ENCODE measurements around the gene GTPBP10. TPM values are rescaled to one million over a fixed set of nuclear protein-coding genes. Genes with fewer than 3 reads are reported as not detected.

The GTPBP10 gene
- total RNA-seq, 2 experiments from 2014 or later = 35.8 to 39.3 TPM

DNA sequence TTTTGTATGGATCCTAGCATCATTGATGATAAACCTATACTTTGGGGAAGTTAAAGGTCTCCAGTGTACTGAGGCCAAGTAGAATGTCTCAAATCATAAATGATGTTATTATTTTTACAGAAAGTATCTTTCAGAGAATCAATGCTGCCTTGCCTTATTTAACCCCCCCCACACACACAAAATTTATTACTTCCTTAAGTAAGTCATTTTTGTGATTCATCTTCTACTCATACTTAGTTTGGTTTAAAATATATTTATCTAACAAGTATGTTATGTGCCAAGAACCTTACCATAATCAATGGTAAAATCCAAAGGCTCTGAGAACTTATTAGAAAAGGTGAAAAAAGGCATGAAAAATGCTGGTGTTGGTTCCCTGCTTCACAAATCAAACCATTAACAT lies 37.9 kb downstream of the GTPBP10 start:
- CTCF ChIA-PET = no interaction called here
- no peak overlapping the region for H3K4me3 Mint-ChIP-seq
- H3K4me1 Mint-ChIP-seq (ENCODE audit: low read depth) = no peaks in the 10 kb centered on the region
- H3K27me3 Mint-ChIP-seq (ENCODE audit: low read depth) = no peaks in the 10 kb centered on the region
- intact Hi-C loops (cut with micrococcal nuclease) = no loop called here
- peaks cover 53% of the 10 kb centered on the region for H3K36me3 Mint-ChIP-seq (ENCODE audit: low read depth)
- DNase-seq = no peak
- H3K9me3 Mint-ChIP-seq = no peaks in the 10 kb centered on the region
- H3K27ac Mint-ChIP-seq = no peak overlapping the region

DNA sequence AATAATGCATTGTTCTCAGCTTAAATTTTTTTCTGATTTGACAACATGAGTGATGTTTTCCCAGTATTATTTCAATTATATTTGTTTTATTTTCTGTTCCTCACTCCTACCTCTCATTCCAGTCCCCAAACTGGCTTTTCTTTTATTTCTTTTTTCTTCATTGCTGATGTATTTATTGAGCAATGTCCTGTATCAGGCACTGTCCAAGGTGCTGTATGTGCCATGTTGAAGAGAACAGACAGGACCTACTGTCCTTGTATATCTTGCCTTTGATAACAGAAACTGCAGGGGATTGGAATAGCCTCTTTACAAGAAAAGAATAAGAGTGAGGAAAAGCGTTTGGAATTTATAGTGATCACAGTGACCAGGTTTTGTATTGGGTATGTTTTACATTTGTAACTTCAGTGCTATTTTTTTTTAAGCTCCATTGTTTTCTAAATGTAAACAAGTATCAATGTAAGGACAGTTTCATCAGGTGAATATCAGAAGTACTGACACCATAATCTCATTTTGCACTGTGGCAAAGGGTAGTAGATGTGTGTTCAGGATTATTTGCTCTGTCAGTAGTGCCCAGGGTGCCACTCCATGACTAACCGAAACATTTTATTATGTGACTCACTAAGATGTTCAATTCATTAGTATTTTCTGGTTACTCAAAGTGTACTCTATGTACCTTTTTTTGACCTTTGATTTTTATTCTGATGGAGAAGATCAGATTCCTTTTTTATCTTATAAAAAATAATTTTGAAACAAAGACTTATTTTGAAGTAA lies 41.1 kb downstream of the GTPBP10 start:
- intact Hi-C loops (cut with micrococcal nuclease) = no loop called here
- DNase-seq = no peak
- Mint-ChIP-seq H3K4me1 (ENCODE audit: low read depth) (no peaks in the 10 kb centered on the region), H3K36me3 (ENCODE audit: low read depth) (peaks cover 37% of the 10 kb centered on the region), H3K9me3 (peaks cover 7% of the 10 kb centered on the region), H3K27ac (no peak overlapping the region), H3K27me3 (ENCODE audit: low read depth) (no peaks in the 10 kb centered on the region), H3K4me3 (no peak overlapping the region)
- CTCF ChIA-PET = interaction anchor here (1.2 kb wide), 2 partner anchors 33 to 68 kb away, joined by 3 read pairs; no protein-coding TSS in a partner anchor

DNA sequence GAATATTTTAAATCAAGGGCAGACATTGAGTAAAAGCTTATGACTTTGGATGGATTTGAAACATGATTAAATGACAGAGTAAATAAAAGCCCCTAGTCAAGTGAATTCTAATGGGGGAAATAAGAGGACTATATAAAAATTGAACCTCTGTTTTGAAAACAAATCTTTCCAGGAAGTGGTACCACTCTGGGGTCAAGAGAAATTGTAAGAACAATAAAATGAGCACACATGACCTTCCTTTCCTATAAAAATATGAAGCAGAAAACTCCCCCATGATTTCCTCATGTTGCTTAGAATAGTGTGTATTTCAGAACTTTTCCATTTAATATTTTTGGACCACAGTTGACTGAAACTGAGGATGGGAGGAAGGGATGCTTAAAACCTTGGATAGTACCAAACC lies 44.4 kb downstream of the GTPBP10 start:
- CTCF ChIA-PET = no interaction called here
- no peaks in the 10 kb centered on the region for H3K27me3 Mint-ChIP-seq (ENCODE audit: low read depth)
- peaks cover 22% of the 10 kb centered on the region for H3K36me3 Mint-ChIP-seq (ENCODE audit: low read depth)
- no peaks in the 10 kb centered on the region for H3K4me1 Mint-ChIP-seq (ENCODE audit: low read depth)
- no peak overlapping the region for H3K27ac Mint-ChIP-seq
- DNase-seq = no peak
- intact Hi-C loops (cut with micrococcal nuclease) = no loop called here
- H3K4me3 Mint-ChIP-seq = no peak overlapping the region
- H3K9me3 Mint-ChIP-seq = peaks cover 23% of the 10 kb centered on the region

GRCh38 chr7:90391488-90391887 lies 45.0 kb downstream of the GTPBP10 start:
- H3K36me3 Mint-ChIP-seq (ENCODE audit: low read depth) = peaks cover 17% of the 10 kb centered on the region
- CTCF ChIA-PET = no interaction called here
- no peak overlapping the region for H3K27ac Mint-ChIP-seq
- no peak for DNase-seq
- H3K27me3 Mint-ChIP-seq (ENCODE audit: low read depth) = no peaks in the 10 kb centered on the region
- intact Hi-C loops (cut with micrococcal nuclease) = no loop called here
- H3K4me3 Mint-ChIP-seq = no peak overlapping the region
- H3K4me1 Mint-ChIP-seq (ENCODE audit: low read depth) = no peaks in the 10 kb centered on the region
- peaks cover 29% of the 10 kb centered on the region for H3K9me3 Mint-ChIP-seq

- CTCF ChIA-PET = no interaction called here
- peaks cover 4% of the 10 kb centered on the region for H3K36me3 Mint-ChIP-seq (ENCODE audit: low read depth)
- H3K9me3 Mint-ChIP-seq = peaks cover 54% of the 10 kb centered on the region
- no peaks in the 10 kb centered on the region for H3K27me3 Mint-ChIP-seq (ENCODE audit: low read depth)
- intact Hi-C loops (cut with micrococcal nuclease) = no loop called here
- no peak for DNase-seq
- H3K4me3 Mint-ChIP-seq = no peak overlapping the region
- H3K27ac Mint-ChIP-seq = no peak overlapping the region
- H3K4me1 Mint-ChIP-seq (ENCODE audit: low read depth) = no peaks in the 10 kb centered on the region
These were observed 49.9 kb downstream of the GTPBP10 start for GRCh38 chr7:90396420-90396819.

GRCh38 chr7:90401989-90402388 lies 55.5 kb downstream of the GTPBP10 start:
- Mint-ChIP-seq H3K36me3 (ENCODE audit: low read depth) (peaks cover under 1% of the 10 kb centered on the region), H3K4me1 (ENCODE audit: low read depth) (peaks cover 4% of the 10 kb centered on the region), H3K4me3 (no peak overlapping the region), H3K27ac (no peak overlapping the region), H3K9me3 (peaks cover 24% of the 10 kb centered on the region), H3K27me3 (ENCODE audit: low read depth) (no peaks in the 10 kb centered on the region)
- intact Hi-C loops (cut with micrococcal nuclease) = loop anchor here (2.0 to 5.0 kb wide), 2 partner anchors 193 to 1480 kb away; partner anchors contain the start of gene MTERF1
- CTCF ChIA-PET = no interaction called here
- DNase-seq = no peak

- Mint-ChIP-seq H3K4me3 (peak overlapping the region; percentile 95), H3K27ac (peak overlapping the region; percentile 97), H3K4me1 (ENCODE audit: low read depth) (peaks cover 4% of the 10 kb centered on the region), H3K9me3 (peaks cover 18% of the 10 kb centered on the region), H3K36me3 (ENCODE audit: low read depth) (peaks cover 3% of the 10 kb centered on the region), H3K27me3 (ENCODE audit: low read depth) (no peaks in the 10 kb centered on the region)
- CTCF ChIA-PET = interaction anchor here (0.6 kb wide), 2 partner anchors 21 to 259 kb away, joined by 4 to 5 read pairs; no protein-coding TSS in a partner anchor
- no peak for DNase-seq
- intact Hi-C loops (cut with micrococcal nuclease) = loop anchor here (1.0 to 5.0 kb wide), 9 partner anchors 23 to 1480 kb away; partner anchors contain the start of genes CFAP69, FZD1, GTPBP10 and MTERF1
These were observed 56.3 kb downstream of the GTPBP10 start for GRCh38 chr7:90402785-90403173.

DNA sequence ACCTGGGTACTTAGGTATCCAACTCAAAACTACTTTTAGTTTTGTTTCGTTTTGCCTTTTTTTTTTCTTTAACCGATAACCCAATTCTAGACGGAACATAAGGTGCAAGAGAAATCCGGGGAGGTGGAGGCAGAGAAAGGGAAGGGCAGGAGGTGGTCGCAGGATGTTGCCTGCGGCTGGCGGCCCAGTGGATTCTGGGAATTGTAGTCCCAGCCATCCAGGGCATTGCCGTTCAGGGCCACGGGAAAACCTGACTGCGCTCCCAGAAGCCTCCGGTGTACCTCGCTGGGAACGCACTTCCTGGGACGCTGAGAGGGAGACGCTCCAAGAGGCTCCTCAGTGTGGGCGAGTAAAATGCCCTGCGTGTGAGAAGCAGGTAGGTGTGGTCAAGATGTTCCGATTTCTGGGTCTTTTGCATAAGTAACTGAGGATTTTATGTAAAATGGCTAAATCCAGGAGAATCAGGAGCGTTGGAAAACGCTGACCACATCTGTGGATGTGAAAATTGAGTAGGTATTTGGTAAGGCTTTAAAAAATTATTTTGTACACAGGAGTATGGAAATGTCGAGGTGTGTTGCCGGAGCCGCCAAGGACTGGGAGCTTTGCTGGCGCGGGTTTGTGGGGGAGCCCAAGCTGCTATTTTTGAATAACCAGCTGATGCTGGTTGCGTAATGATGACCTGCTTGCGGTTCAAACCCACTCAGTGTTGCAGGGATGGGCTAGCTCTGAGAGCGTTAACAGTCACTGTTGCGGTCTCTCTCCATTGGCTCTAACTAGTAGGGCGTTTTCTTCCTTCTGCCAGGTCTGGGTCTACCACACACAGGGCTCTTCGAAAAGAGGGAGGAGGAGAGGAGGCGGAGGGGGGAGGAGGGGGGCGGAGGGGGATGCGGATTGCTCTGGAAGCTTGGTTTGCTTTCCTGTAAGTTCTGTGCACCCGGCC lies 56.9 kb downstream of the GTPBP10 start, which contains the start of gene CLDN12:
TSS of gene CLDN12 (plus strand) at position 288 of the 940 bp plus-strand sequence. CDS start 9,216 bp downstream, outside the sequence.
- intact Hi-C loops (cut with micrococcal nuclease) = loop anchor here (1.0 to 5.0 kb wide), 10 partner anchors 22 to 1479 kb away; partner anchors contain the start of genes CFAP69, FZD1, GTPBP10 and MTERF1
- H3K4me3 Mint-ChIP-seq = peak within 1 kb of the TSS; percentile 95
- H3K9me3 Mint-ChIP-seq = peaks cover 13% of the 10 kb centered on the region
- peaks cover 4% of the 10 kb centered on the region for H3K4me1 Mint-ChIP-seq (ENCODE audit: low read depth)
- peak within 1 kb of the TSS; percentile 97 for H3K27ac Mint-ChIP-seq
- CTCF ChIA-PET = interaction anchor here (0.6 to 1.1 kb wide), 3 partner anchors 22 to 259 kb away, joined by 4 to 5 read pairs (median 4); partner anchors contain the start of gene GTPBP10
- peaks cover 3% of the 10 kb centered on the region for H3K36me3 Mint-ChIP-seq (ENCODE audit: low read depth)
- DNase-seq = peak; percentile 95
- no peaks in the 10 kb centered on the region for H3K27me3 Mint-ChIP-seq (ENCODE audit: low read depth)

DNA sequence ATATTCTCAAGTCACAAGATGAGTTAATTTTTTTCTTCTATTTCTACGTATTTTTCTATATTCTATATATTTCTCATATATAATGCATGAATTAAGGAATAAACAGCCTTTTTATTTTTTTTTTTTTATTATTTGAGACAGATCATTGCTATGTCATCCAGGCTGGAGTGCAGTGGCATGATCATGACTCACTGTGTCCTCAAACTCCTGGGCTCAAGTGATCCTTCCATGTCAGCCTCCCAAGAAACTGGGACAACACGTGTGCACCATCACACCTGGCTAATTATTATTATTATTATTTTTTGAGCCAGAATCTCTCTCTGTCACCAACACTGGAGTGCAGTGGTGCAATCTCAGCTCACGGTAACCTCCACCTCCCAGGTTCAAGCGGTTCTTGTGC lies 58.3 kb downstream of the GTPBP10 start:
- CTCF ChIA-PET = interaction anchor here (0.7 kb wide), 1 partner anchor 23 kb away, joined by 3 read pairs; no protein-coding TSS in a partner anchor
- Mint-ChIP-seq H3K27ac (peak overlapping the region; percentile 78), H3K27me3 (ENCODE audit: low read depth) (no peaks in the 10 kb centered on the region), H3K9me3 (peaks cover 6% of the 10 kb centered on the region), H3K4me1 (ENCODE audit: low read depth) (peaks cover 4% of the 10 kb centered on the region), H3K4me3 (peak overlapping the region; percentile 95), H3K36me3 (ENCODE audit: low read depth) (peaks cover 5% of the 10 kb centered on the region)
- intact Hi-C loops (cut with micrococcal nuclease) = loop anchor here (1.0 to 5.0 kb wide), 2 partner anchors 209 to 1478 kb away; partner anchors contain the start of gene MTERF1
- DNase-seq = no peak

DNA sequence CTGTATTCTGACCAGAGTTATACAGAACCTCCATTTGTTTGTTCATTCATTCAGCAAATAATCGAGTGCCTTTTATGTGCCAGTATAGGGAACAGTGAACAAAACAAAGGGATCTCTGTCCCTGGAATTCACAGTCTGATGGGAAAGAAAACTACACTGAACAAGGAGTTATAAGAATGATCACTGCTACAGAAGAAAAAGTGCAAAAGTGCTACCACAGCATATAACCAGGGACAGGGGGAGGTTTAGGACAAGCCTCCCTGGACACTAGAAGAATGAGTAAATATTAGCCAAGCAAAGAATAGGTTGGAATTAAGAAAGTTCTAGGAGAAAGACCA lies 60.9 kb downstream of the GTPBP10 start:
- peaks cover 7% of the 10 kb centered on the region for H3K36me3 Mint-ChIP-seq (ENCODE audit: low read depth)
- H3K4me1 Mint-ChIP-seq (ENCODE audit: low read depth) = peaks cover 4% of the 10 kb centered on the region
- no peaks in the 10 kb centered on the region for H3K9me3 Mint-ChIP-seq
- H3K4me3 Mint-ChIP-seq = no peak overlapping the region
- DNase-seq = no peak
- intact Hi-C loops (cut with micrococcal nuclease) = no loop called here
- no peaks in the 10 kb centered on the region for H3K27me3 Mint-ChIP-seq (ENCODE audit: low read depth)
- CTCF ChIA-PET = no interaction called here
- H3K27ac Mint-ChIP-seq = no peak overlapping the region

DNA sequence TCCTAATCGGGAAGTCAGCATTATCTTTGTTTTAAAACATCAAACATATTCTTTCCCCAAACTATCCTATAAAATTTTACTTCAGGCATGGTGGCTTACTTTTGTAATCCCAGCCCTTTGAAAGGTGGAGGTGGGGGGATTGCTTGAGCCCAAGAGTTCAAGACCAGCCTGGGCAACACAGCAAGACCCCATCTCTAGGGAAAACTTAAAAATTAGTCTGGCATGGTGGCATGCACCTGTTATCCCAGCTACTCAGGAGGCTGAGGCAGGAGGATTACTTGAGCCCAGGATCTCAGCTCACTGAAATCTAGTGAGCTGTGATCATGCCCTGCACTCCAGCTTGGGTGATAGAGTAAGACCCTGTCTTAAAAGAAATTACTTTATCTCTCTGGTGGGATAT lies 61.6 kb downstream of the GTPBP10 start:
- no peak for DNase-seq
- Mint-ChIP-seq H3K9me3 (no peaks in the 10 kb centered on the region), H3K27me3 (ENCODE audit: low read depth) (no peaks in the 10 kb centered on the region), H3K27ac (no peak overlapping the region), H3K4me1 (ENCODE audit: low read depth) (peaks cover 4% of the 10 kb centered on the region), H3K36me3 (ENCODE audit: low read depth) (peaks cover 9% of the 10 kb centered on the region), H3K4me3 (no peak overlapping the region)
- intact Hi-C loops (cut with micrococcal nuclease) = no loop called here
- CTCF ChIA-PET = interaction anchor here (0.6 kb wide), 1 partner anchor 19 kb away, joined by 4 read pairs; no protein-coding TSS in a partner anchor

GRCh38 chr7:90409667-90410066 lies 63.2 kb downstream of the GTPBP10 start:
- H3K4me3 Mint-ChIP-seq = no peak overlapping the region
- H3K9me3 Mint-ChIP-seq = no peaks in the 10 kb centered on the region
- CTCF ChIA-PET = interaction anchor here (1.2 kb wide), 1 partner anchor 64 kb away, joined by 3 read pairs; no protein-coding TSS in a partner anchor
- H3K27ac Mint-ChIP-seq = no peak overlapping the region
- H3K27me3 Mint-ChIP-seq (ENCODE audit: low read depth) = no peaks in the 10 kb centered on the region
- intact Hi-C loops (cut with micrococcal nuclease) = no loop called here
- H3K36me3 Mint-ChIP-seq (ENCODE audit: low read depth) = peaks cover 10% of the 10 kb centered on the region
- peaks cover 4% of the 10 kb centered on the region for H3K4me1 Mint-ChIP-seq (ENCODE audit: low read depth)
- DNase-seq = no peak

Data from activated naive CD4-positive, alpha-beta T cell treated with anti-CD3 and anti-CD28 coated beads for 36 hours (primary cell).